ENCODE results near the gene GLRX. TPM values are rescaled to one million over a fixed set of nuclear protein-coding genes. Genes with fewer than 3 reads are reported as not detected.

GLRX gene
- total RNA-seq, 2 experiments from 2014 or later = 33.2 to 34.0 TPM

DNA sequence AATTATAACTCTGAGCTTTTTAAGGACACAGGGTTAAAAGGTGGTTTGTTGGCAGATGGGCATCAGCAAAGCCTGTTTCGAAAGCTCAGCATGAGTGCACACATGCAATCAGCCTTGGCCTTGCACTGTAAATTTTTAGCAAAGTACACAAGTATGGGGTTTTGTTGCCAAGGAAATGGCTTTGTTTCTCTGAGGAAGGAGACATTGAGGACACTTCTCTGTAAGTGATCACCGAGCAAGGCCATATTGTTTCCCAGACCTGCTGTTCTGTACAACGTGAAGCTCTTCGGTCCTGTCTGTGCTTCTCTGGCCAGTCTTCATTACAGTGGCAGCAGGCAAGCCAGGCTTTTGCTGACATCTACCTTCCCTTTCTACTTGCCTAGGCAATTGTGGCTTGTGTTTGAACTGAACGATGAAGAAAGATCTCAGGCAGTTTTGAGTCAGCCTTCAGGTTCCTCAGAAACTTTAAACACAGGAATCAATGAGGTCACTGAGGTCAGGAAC is 27.9 kb upstream of the GLRX start:
- CTCF ChIA-PET = interaction anchor here (0.8 to 16.6 kb wide), 5 partner anchors 9 to 205 kb away, joined by 3 to 463 read pairs (median 4); no protein-coding TSS in a partner anchor

DNA sequence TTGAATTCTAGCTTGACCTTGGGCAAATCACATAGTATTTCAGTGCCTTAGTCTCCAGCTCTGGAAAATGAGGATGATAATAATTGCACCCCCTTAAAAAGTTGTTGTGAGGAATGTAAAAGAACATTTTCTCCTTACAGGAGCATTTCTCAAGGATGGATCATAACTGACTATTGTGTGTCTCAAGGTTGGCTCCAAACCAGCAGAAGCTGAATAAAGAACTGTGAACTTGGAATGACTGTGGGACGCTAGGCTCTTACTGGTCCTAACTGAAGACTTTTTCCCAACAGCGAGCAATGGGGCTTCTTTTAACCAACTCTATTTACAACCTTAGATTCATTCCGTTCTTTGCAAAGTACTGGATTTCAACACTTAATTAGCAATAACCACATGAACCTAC is 26.2 kb upstream of the GLRX start:
- POLR2A ChIA-PET = interaction anchor here (1.7 kb wide), 1 partner anchor 68 kb away, joined by 4 read pairs; no protein-coding TSS in a partner anchor

More for the DNA sequence above, 27.9 kb upstream of the GLRX start:
- H3K9me3 Mint-ChIP-seq = no peaks in the 10 kb centered on the region
- intact Hi-C loops (cut with micrococcal nuclease) = no loop called here
- H3K27me3 Mint-ChIP-seq = peaks cover 2% of the 10 kb centered on the region
- no peaks in the 10 kb centered on the region for H3K4me1 Mint-ChIP-seq (ENCODE audit: low read depth)
- H3K27ac Mint-ChIP-seq = no peak overlapping the region
- POLR2A ChIA-PET = no interaction called here
- H3K4me3 Mint-ChIP-seq = no peak overlapping the region
- H3K36me3 Mint-ChIP-seq = no peaks in the 10 kb centered on the region
- DNase-seq = no peak

DNA sequence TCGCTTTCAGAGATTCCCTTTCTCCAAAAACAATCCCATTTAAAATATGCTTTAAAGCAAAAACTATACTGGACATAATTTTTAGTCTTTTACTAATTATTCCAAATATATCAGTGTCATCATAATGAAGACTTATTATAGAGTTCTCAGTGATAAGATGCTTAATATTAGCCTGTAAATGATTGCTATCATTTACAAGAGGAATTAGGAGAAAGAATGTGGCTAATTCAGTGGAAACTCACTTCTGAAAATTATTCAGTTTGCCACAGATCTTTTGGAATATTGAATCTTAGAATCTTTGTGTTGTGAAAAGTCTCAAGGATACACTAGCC is 24.7 kb upstream of the GLRX start:
- intact Hi-C loops (cut with micrococcal nuclease) = loop anchor here (1.0 to 10.0 kb wide), 6 partner anchors 25 to 562 kb away; partner anchors contain the start of genes GLRX and MCTP1
- Mint-ChIP-seq H3K36me3 (no peaks in the 10 kb centered on the region), H3K27me3 (peaks cover 1% of the 10 kb centered on the region), H3K4me1 (ENCODE audit: low read depth) (peaks cover 14% of the 10 kb centered on the region), H3K27ac (no peak overlapping the region), H3K9me3 (no peaks in the 10 kb centered on the region), H3K4me3 (no peak overlapping the region)
- DNase-seq = no peak
- ChIA-PET POLR2A (no interaction called here), CTCF (interaction anchor here (0.6 to 16.6 kb wide), 19 partner anchors 10 to 204 kb away, joined by 3 to 463 read pairs (median 4); partner anchors contain the start of gene RHOBTB3)

More for the DNA sequence above, 26.2 kb upstream of the GLRX start:
- CTCF ChIA-PET = interaction anchor here (0.9 to 16.6 kb wide), 6 partner anchors 9 to 204 kb away, joined by 3 to 463 read pairs (median 5); no protein-coding TSS in a partner anchor
- Mint-ChIP-seq H3K4me3 (no peak overlapping the region), H3K27ac (no peak overlapping the region), H3K9me3 (no peaks in the 10 kb centered on the region), H3K27me3 (peaks cover 2% of the 10 kb centered on the region), H3K4me1 (ENCODE audit: low read depth) (no peaks in the 10 kb centered on the region), H3K36me3 (no peaks in the 10 kb centered on the region)
- intact Hi-C loops (cut with micrococcal nuclease) = loop anchor here (10.0 kb wide), 1 partner anchor 564 kb away; the partner anchor contains the start of gene MCTP1
- no peak for DNase-seq

DNA sequence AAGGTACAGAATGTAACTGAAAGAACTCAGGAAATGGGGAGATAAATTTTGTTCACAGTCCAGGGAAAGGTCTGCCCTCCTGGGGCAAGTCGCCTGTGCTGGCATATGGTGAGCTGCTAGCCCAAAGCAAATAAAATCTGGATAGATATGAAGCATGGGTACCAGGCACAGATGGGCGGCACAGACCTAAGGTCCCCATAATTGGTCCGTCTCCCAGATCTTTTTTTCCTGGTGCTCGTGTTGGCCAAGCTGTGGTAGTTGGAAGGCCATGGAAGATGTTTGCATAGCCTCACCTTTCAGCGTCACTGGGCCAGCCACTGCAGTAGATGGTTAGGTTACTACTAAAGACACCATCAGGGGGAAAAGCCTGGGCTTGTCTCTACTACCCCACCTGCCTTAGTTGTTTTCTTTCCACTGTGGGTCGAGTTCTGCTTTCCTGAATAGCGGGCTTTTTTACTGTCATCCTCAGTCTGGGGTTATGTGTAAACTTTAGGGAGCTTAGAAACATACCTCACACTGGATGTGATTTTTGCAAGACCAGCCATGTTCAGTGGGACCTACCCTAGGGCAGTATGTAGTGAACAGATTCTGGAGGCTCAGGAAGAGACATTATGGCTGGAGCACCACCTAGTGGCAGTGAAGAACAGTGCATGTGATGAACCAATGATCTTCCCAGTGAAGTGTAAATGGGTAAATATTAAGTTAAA is 24.2 kb upstream of the GLRX start:
- CTCF ChIA-PET = interaction anchor here (0.6 to 16.6 kb wide), 19 partner anchors 9 to 801 kb away, joined by 3 to 463 read pairs (median 4); partner anchors contain the start of gene RHOBTB3
- intact Hi-C loops (cut with micrococcal nuclease) = loop anchor here (1.0 to 10.0 kb wide), 6 partner anchors 24 to 562 kb away; partner anchors contain the start of genes GLRX and MCTP1
- peak; percentile 76 for DNase-seq

DNA sequence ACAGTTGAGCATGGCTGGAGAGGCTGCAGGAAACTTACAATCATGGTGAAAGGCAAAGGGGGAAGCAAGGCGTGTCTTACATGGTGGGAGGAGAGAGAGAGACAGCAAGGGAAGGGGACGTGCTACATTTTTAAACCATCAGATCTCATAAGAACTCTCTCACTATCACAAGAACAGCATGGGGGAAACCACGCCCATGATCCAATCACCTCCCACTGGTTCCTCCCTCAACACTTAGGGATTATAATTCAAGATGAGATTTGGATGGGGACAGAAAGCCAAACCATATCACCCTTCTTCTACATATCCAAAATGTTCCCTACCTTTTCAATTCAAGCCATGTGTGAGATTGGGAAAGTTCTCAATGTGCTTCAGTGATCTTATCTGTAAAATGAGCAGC is 22.9 kb upstream of the GLRX start:
- Mint-ChIP-seq H3K27me3 (no peaks in the 10 kb centered on the region), H3K27ac (no peak overlapping the region), H3K9me3 (no peaks in the 10 kb centered on the region), H3K4me1 (ENCODE audit: low read depth) (peaks cover 15% of the 10 kb centered on the region), H3K36me3 (no peaks in the 10 kb centered on the region), H3K4me3 (no peak overlapping the region)
- DNase-seq = no peak
- intact Hi-C loops (cut with micrococcal nuclease) = loop anchor here (10.0 kb wide), 1 partner anchor 561 kb away; the partner anchor contains the start of gene MCTP1
- ChIA-PET POLR2A (no interaction called here), CTCF (interaction anchor here (0.6 to 16.6 kb wide), 5 partner anchors 10 to 180 kb away, joined by 3 to 463 read pairs (median 8); no protein-coding TSS in a partner anchor)

More for the DNA sequence above, 24.2 kb upstream of the GLRX start:
- Mint-ChIP-seq H3K9me3 (no peaks in the 10 kb centered on the region), H3K4me3 (no peak overlapping the region), H3K4me1 (ENCODE audit: low read depth) (peaks cover 15% of the 10 kb centered on the region), H3K27ac (peak overlapping the region; percentile 62), H3K27me3 (no peaks in the 10 kb centered on the region), H3K36me3 (no peaks in the 10 kb centered on the region)
- POLR2A ChIA-PET = no interaction called here

DNA sequence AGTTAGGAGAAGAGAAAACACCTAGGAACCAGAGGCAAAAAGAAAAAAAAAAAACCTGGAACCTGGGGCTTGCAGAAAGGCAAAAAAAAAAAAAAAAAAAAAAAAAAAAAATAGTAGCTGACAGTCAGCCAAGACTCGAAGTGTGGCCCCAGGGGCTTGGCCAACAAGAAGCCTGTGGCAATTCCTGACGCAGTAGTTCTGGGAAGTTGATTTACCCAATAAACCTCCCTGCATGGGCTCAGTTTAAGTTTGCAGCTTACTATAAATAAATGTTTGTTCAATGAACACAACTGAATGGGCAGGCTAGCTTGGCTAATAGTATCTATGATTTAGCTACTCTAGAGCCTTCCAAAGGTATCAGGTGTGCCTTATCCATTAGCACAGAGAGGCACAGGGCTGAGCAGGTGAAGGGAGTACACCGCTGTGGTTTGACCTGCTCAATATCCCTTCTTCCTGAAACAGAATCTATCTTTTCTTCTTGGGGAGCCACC is 21.3 kb upstream of the GLRX start:
- no peak overlapping the region for H3K4me3 Mint-ChIP-seq

DNA sequence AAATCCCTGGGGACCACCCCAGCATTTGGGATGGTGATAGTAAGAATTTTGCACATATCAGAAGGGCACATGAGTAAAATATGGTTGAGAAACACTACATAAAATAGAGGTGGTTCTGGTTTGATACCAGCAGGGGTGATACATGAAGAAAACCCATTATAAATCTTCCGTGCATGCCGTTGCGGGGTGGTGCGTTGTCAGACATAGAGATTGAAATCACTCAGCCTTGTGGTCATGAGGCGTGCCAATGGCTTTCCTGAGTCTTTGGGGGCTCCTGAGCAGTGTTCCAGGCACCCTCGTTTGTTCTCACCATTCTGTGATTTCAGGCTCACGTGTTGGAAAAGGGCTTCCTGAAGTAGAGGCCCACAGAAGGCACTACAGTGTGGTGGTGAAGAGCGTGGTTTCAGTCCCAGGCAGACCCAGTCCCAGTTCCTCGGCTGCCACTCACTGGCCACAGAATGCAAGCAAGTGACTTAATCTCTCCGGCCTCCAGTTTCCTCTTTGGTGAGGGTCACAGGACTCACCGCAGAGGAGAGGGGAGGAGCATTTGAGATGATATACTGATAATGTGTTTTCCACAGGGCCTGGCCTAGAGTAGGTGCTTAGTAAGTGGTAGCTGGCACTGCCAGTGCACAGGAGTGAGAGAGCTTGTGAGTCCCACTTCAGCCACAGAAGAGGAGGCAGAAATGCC is 20.5 kb upstream of the GLRX start:
- peak overlapping the region; percentile 75 for H3K27ac Mint-ChIP-seq
- H3K27me3 Mint-ChIP-seq = no peaks in the 10 kb centered on the region
- no peaks in the 10 kb centered on the region for H3K9me3 Mint-ChIP-seq
- CTCF ChIA-PET = interaction anchor here (0.9 to 16.6 kb wide), 13 partner anchors 9 to 493 kb away, joined by 3 to 463 read pairs (median 5); partner anchors contain the start of gene RFESD
- intact Hi-C loops (cut with micrococcal nuclease) = loop anchor here (1.0 to 10.0 kb wide), 11 partner anchors 8 to 874 kb away; partner anchors contain the start of gene MCTP1
- H3K36me3 Mint-ChIP-seq = no peaks in the 10 kb centered on the region
- POLR2A ChIA-PET = interaction anchor here (1.0 to 1.3 kb wide), 4 partner anchors 8 to 62 kb away, joined by 3 to 5 read pairs (median 4); no protein-coding TSS in a partner anchor
- no peak overlapping the region for H3K4me3 Mint-ChIP-seq
- peak; percentile 84 for DNase-seq
- peaks cover 18% of the 10 kb centered on the region for H3K4me1 Mint-ChIP-seq (ENCODE audit: low read depth)

More for the DNA sequence above, 21.3 kb upstream of the GLRX start:
- intact Hi-C loops (cut with micrococcal nuclease) = loop anchor here (1.0 to 10.0 kb wide), 11 partner anchors 8 to 875 kb away; partner anchors contain the start of gene MCTP1
- CTCF ChIA-PET = interaction anchor here (0.6 to 16.6 kb wide), 14 partner anchors 8 to 616 kb away, joined by 3 to 463 read pairs (median 4); partner anchors contain the start of gene RFESD
- no peaks in the 10 kb centered on the region for H3K9me3 Mint-ChIP-seq
- peaks cover 15% of the 10 kb centered on the region for H3K4me1 Mint-ChIP-seq (ENCODE audit: low read depth)
- peak overlapping the region; percentile 75 for H3K27ac Mint-ChIP-seq
- H3K27me3 Mint-ChIP-seq = no peaks in the 10 kb centered on the region
- no peak for DNase-seq
- POLR2A ChIA-PET = interaction anchor here (0.7 to 1.3 kb wide), 5 partner anchors 9 to 171 kb away, joined by 3 to 5 read pairs (median 4); no protein-coding TSS in a partner anchor
- no peaks in the 10 kb centered on the region for H3K36me3 Mint-ChIP-seq

DNA sequence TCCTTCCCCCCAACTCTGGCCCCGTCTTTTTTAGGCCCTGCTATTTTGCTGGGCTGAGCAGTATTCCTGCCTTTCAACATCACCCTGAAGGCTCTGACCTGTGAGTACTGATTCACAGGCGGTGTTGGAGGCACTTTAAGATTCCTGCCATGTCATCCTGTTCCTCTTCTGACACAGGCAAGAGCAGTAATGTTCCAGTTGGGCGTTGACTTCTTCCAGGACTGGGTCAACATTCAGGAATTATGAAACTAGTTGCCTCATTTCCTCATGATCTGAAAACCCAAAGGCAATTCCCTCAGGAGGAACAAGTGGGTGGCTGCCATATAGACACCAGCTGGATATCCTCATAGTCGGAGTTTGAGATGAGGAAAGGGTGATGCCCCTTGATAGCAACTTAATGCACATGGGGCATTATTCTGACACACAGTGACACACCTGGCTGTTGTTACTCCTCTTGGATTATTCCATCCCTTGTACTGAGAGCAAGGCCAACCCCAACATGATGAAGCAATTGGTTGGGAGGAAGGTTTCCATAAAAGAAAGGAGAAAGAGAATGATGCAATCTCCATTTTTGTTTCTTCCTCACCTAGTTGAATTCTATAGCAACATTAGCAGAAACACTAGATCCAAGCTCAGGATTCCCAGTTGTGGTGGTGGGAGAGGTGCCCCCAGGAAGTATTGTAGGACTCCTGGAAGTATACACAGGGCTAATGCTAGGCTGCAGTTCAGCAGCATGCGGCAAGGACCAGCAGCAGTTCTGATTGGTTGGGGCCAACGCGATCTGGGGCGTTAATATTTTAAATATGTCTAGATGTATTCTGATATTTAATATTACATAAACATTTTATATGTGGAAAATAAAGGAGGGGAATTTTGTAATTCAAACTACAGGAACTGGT is 19.6 kb upstream of the GLRX start:
- no peaks in the 10 kb centered on the region for H3K36me3 Mint-ChIP-seq
- ChIA-PET POLR2A (interaction anchor here (0.6 kb wide), 1 partner anchor 19 kb away, joined by 3 read pairs; no protein-coding TSS in a partner anchor), CTCF (interaction anchor here (1.7 to 16.6 kb wide), 4 partner anchors 53 to 198 kb away, joined by 4 to 463 read pairs (median 11); no protein-coding TSS in a partner anchor)
- no peaks in the 10 kb centered on the region for H3K27me3 Mint-ChIP-seq
- no peak for DNase-seq
- intact Hi-C loops (cut with micrococcal nuclease) = loop anchor here (2.0 to 10.0 kb wide), 4 partner anchors 29 to 873 kb away; partner anchors contain the start of gene MCTP1
- H3K9me3 Mint-ChIP-seq = no peaks in the 10 kb centered on the region
- H3K4me3 Mint-ChIP-seq = no peak overlapping the region
- peaks cover 26% of the 10 kb centered on the region for H3K4me1 Mint-ChIP-seq (ENCODE audit: low read depth)
- H3K27ac Mint-ChIP-seq = no peak overlapping the region

DNA sequence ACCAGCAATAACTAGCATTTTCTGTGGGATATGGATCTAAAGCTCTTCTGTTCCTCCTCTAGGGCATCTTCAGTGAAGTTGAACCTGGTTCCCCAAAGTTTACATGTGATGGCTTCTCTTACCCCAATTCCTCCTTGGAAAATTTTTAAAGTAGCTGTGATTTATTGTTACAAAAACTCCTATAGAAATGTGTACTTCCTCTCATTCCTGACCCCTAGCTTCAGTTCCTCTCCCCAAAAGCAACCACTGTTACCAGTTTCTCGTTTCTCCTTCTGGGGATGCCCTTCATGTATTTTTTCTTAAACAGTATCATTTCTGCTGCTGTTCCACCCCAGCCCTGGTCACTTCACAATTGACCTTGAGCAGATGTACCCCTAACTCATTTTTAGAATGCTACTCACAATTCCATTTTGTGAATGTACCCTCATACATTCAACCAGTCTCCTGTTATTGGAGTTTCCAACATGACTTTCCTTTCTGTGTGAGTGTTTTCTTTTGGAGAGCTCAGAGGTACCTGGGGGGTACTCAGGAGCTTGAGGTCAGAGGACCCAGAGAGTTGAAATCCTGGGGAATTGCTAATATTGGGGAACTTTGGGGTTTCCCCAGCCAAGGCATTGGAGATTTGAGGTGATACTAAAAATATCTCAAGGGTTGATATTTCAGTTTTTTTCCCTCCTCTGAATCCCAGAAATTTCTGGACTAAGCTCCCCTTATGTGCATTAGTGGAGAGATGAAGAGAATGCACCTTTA is 18.6 kb upstream of the GLRX start:
- peaks cover 36% of the 10 kb centered on the region for H3K4me1 Mint-ChIP-seq (ENCODE audit: low read depth)
- POLR2A ChIA-PET = interaction anchor here (0.6 kb wide), 1 partner anchor 144 kb away, joined by 4 read pairs; no protein-coding TSS in a partner anchor

DNA sequence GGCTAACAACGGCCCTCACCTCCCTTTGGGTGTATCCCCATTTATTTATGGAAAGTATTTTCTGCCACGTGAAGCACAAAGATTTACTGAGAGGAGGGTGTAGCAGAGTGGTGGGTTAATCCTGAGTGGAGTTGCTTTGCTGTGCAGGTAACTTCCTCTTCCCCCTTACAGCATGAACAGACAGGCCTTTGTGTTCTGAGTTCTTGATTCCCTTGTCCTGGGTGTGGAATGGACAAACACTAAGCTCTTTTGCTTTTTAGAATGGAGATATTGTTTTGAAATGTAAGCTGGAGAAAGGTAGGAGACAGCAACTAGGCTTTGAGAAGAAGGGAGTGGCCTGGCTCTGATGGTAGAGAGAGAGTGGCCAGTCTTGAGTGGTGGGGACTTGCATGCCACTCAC is 17.1 kb upstream of the GLRX start:
- H3K4me3 Mint-ChIP-seq = no peak overlapping the region
- H3K27ac Mint-ChIP-seq = no peak overlapping the region
- H3K36me3 Mint-ChIP-seq = no peaks in the 10 kb centered on the region
- no peaks in the 10 kb centered on the region for H3K27me3 Mint-ChIP-seq
- CTCF ChIA-PET = interaction anchor here (1.1 to 16.6 kb wide), 3 partner anchors 23 to 58 kb away, joined by 3 to 463 read pairs (median 17); no protein-coding TSS in a partner anchor
- POLR2A ChIA-PET = interaction anchor here (1.3 kb wide), 1 partner anchor 17 kb away, joined by 6 read pairs; the partner anchor contains the start of gene GLRX
- DNase-seq = no peak
- intact Hi-C loops (cut with micrococcal nuclease) = loop anchor here (10.0 kb wide), 1 partner anchor 555 kb away; the partner anchor contains the start of gene MCTP1
- peaks cover 44% of the 10 kb centered on the region for H3K4me1 Mint-ChIP-seq (ENCODE audit: low read depth)
- no peaks in the 10 kb centered on the region for H3K9me3 Mint-ChIP-seq

More for the DNA sequence above, 18.6 kb upstream of the GLRX start:
- CTCF ChIA-PET = interaction anchor here (0.7 to 16.6 kb wide), 3 partner anchors 23 to 197 kb away, joined by 3 to 463 read pairs (median 10); no protein-coding TSS in a partner anchor
- Mint-ChIP-seq H3K36me3 (no peaks in the 10 kb centered on the region), H3K27me3 (no peaks in the 10 kb centered on the region), H3K4me3 (no peak overlapping the region), H3K27ac (no peak overlapping the region), H3K9me3 (no peaks in the 10 kb centered on the region)
- intact Hi-C loops (cut with micrococcal nuclease) = loop anchor here (10.0 kb wide), 1 partner anchor 556 kb away; the partner anchor contains the start of gene MCTP1
- DNase-seq = no peak
